IPS-NIHi7 (cell line): ENCODE results near the gene GALNT17.

Experiments
- DNase-seq: peaks from one replicate; pipeline ENCODE4 v3.0.0; 2012; ENCODE audit warnings: mixed read lengths; ENCODE audit errors: extremely low spot score

The GALNT17 gene

GRCh38 chr7:71682841-71683781 is 551.2 kb downstream of the GALNT17 start:
- peak; percentile 77 for DNase-seq

- DNase-seq: no peak
Measured at GRCh38 chr7:71687286-71687685, 555.3 kb downstream of the GALNT17 start.

- DNase-seq: no peak
Measured at GRCh38 chr7:71687831-71688599, 556.1 kb downstream of the GALNT17 start.

- no peak for DNase-seq
Measured at GRCh38 chr7:71691538-71691937, 559.6 kb downstream of the GALNT17 start.

- DNase-seq: no peak
Measured at GRCh38 chr7:71694665-71695064, 562.7 kb downstream of the GALNT17 start.

- no peak for DNase-seq
Measured at GRCh38 chr7:71695186-71695585, 563.2 kb downstream of the GALNT17 start.

GRCh38 chr7:71696511-71696910 is 564.6 kb downstream of the GALNT17 start:
- no peak for DNase-seq

GRCh38 chr7:71697400-71697799 is 565.5 kb downstream of the GALNT17 start:
- DNase-seq: no peak

- no peak for DNase-seq
Measured at GRCh38 chr7:71705217-71705616, 573.3 kb downstream of the GALNT17 start.

- DNase-seq: no peak
Measured at GRCh38 chr7:71705901-71706596, 574.1 kb downstream of the GALNT17 start.

- no peak for DNase-seq
Measured at GRCh38 chr7:71706597-71706975, 574.6 kb downstream of the GALNT17 start.

- DNase-seq: no peak
Measured at GRCh38 chr7:71707041-71707440, 575.1 kb downstream of the GALNT17 start.

- no peak for DNase-seq
Measured at GRCh38 chr7:71708710-71709109, 576.8 kb downstream of the GALNT17 start.

GRCh38 chr7:71710442-71710841 is 578.5 kb downstream of the GALNT17 start:
- no peak for DNase-seq

- no peak for DNase-seq
Measured at GRCh38 chr7:71712653-71713180, 580.8 kb downstream of the GALNT17 start.

- DNase-seq: peak; percentile 32
Measured at GRCh38 chr7:71716690-71717089, 584.7 kb downstream of the GALNT17 start.

GRCh38 chr7:71718563-71718962 is 586.6 kb downstream of the GALNT17 start:
- no peak for DNase-seq

- no peak for DNase-seq
Measured at GRCh38 chr7:71721742-71722141, 589.8 kb downstream of the GALNT17 start.

- no peak for DNase-seq
Measured at GRCh38 chr7:71723859-71724258, 591.9 kb downstream of the GALNT17 start.

- DNase-seq: no peak
Measured at GRCh38 chr7:71727347-71727746, 595.4 kb downstream of the GALNT17 start.

GRCh38 chr7:71731740-71732139 is 599.8 kb downstream of the GALNT17 start:
- no peak for DNase-seq
